Activated naive CD4-positive, alpha-beta T cell treated with anti-CD3 and anti-CD28 coated beads for 36 hours (primary cell): Measurements from ENCODE around the gene ORAI2. TPM values are rescaled to one million over a fixed set of nuclear protein-coding genes. Genes with fewer than 3 reads are reported as not detected.

Experiments
- CTCF ChIA-PET: fragments of 350-600 bp; sonication (Branson Sonifier 250); formaldehyde crosslinking; loops from one replicate; lab custom pipeline; 2021; ENCODE audit warnings: antibody characterized with exemption; lab: Charles Lee
- DNase-seq: peaks from one replicate; pipeline ENCODE4 v3.0.0-alpha.2; 2020
- H3K27ac Mint-ChIP-seq: one replicate; pipeline ENCODE4 v1.8.0; 2021; ENCODE audit warnings: mild to moderate bottlenecking, mixed read lengths
- H3K27me3 Mint-ChIP-seq: one replicate; pipeline ENCODE4 v1.8.0; 2021; ENCODE audit warnings: low read depth, mixed read lengths
- H3K36me3 Mint-ChIP-seq: one replicate; pipeline ENCODE4 v1.8.0; 2021; ENCODE audit warnings: low read depth, mixed read lengths
- H3K4me1 Mint-ChIP-seq: one replicate; pipeline ENCODE4 v1.8.0; 2021; ENCODE audit warnings: low read depth, mixed read lengths
- H3K4me3 Mint-ChIP-seq: one replicate; pipeline ENCODE4 v1.8.0; 2021; ENCODE audit warnings: mild to moderate bottlenecking, moderate library complexity, mixed read lengths
- H3K9me3 Mint-ChIP-seq: one replicate; pipeline ENCODE4 v1.8.0; 2021; ENCODE audit warnings: mixed read lengths
- intact Hi-C: fragments of 100-400 bp; cut with micrococcal nuclease; formaldehyde crosslinking; loops from one replicate; pipeline ENCODE4 v1.15.1; 2023
- total RNA-seq, 2 experiments: library from RNA; stranded (reverse); gene quantifications; one replicate each; pipeline ENCODE4 v1.2.3, GENCODE V29; 2021

The ORAI2 gene
- total RNA-seq, 2 experiments from 2014 or later: 15.4 to 16.4 TPM

- Mint-ChIP-seq H3K27ac (peak within 1 kb of the TSS; percentile 63), H3K9me3 (no peaks in the 10 kb centered on the region), H3K36me3 (peaks cover 8% of the 10 kb centered on the region), H3K4me3 (peak within 1 kb of the TSS; percentile 91), H3K4me1 (peaks cover 27% of the 10 kb centered on the region), H3K27me3 (no peaks in the 10 kb centered on the region)
- CTCF ChIA-PET: interaction anchor here (0.7 to 4.2 kb wide), 11 partner anchors 15 to 185 kb away, joined by 3 to 25 read pairs (median 4); no protein-coding TSS in a partner anchor
- DNase-seq: peak; percentile 94
- intact Hi-C loops: loop anchor here (1.0 to 5.0 kb wide), 6 partner anchors 33 to 283 kb away; partner anchors contain the start of genes FAM185A and PRKRIP1
Observed at GRCh38 chr7:102464577-102465280, 31.4 kb downstream of the ORAI2 start, which contains the start of the genes ALKBH4 and LRWD1. ALKBH4 (minus strand) TSS chr7:102464863; CDS start chr7:102464836, 27 bp downstream. LRWD1 (plus strand) TSS chr7:102464984; CDS start chr7:102465081, 97 bp downstream.

DNA sequence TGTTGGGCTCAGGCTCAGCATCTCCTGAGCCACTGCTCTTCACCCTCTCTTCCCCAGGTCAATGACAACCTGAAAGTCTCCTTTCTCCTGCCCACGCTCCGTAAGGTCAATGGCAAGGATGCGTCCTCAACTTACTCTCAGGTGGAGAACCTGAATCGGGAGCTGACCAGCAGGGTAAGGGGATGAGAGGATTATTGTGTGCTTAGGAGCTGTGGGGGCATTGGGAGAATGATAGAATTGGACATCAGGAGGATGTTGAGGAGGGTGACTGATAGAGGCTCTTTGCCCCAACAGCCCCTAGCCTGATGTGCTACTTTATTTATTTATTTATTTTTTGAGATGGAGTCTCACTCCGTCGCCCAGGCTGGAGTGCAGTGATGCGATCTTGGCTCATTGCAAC lies 32.7 kb downstream of the ORAI2 start:
- intact Hi-C loops: no loop called here
- CTCF ChIA-PET: interaction anchor here (0.7 to 4.2 kb wide), 9 partner anchors 10 to 233 kb away, joined by 3 to 25 read pairs (median 5); no protein-coding TSS in a partner anchor
- peaks cover 8% of the 10 kb centered on the region for H3K36me3 Mint-ChIP-seq

DNA sequence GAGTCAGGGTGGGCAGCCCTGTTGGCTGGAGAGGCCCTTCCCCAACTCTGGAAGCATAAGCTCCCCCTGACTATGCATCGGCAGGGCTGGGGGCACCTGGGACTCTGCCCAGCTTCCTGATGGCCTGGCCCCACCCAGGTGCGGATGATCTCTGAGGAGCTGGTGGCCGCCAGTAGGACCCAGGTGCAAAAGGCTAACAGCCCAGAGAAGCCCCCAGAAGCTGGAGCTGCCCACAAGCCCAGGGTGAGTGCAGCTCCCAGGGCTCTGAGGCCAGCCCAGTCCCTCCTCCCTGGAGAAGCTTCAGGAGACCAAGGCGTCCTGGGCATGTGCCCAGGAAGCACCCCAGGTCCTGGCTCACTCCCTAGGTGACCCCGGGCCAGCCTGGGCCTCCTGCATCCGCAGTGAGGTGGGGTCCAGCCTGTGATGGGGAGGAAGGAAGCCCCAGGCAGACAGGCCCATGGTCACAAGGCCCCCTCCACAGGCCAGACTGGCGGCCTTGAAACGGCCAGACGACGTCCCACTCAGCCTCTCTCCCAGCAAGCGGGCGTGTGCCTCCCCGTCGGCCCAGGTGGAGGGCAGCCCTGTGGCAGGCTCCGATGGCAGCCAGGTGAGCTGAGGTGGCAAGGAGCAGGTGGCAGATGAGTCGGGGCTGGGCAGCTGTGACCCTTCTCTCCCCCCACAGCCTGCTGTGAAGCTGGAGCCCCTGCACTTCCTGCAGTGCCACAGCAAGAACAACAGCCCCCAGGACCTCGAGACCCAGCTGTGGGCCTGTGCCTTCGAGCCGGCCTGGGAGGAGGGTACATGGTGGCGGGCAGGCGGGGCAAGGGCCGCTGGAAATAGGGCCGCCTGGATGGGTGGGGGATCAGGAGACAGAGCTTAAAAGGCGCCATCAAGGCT lies 34.5 kb downstream of the ORAI2 start:
- no peak overlapping the region for H3K27ac Mint-ChIP-seq
- intact Hi-C loops: no loop called here

More for the DNA sequence above, 32.7 kb downstream of the ORAI2 start:
- H3K4me3 Mint-ChIP-seq: peak overlapping the region; percentile 91
- H3K27ac Mint-ChIP-seq: no peak overlapping the region
- no peaks in the 10 kb centered on the region for H3K9me3 Mint-ChIP-seq
- DNase-seq: no peak
- no peaks in the 10 kb centered on the region for H3K27me3 Mint-ChIP-seq
- H3K4me1 Mint-ChIP-seq: peaks cover 27% of the 10 kb centered on the region

DNA sequence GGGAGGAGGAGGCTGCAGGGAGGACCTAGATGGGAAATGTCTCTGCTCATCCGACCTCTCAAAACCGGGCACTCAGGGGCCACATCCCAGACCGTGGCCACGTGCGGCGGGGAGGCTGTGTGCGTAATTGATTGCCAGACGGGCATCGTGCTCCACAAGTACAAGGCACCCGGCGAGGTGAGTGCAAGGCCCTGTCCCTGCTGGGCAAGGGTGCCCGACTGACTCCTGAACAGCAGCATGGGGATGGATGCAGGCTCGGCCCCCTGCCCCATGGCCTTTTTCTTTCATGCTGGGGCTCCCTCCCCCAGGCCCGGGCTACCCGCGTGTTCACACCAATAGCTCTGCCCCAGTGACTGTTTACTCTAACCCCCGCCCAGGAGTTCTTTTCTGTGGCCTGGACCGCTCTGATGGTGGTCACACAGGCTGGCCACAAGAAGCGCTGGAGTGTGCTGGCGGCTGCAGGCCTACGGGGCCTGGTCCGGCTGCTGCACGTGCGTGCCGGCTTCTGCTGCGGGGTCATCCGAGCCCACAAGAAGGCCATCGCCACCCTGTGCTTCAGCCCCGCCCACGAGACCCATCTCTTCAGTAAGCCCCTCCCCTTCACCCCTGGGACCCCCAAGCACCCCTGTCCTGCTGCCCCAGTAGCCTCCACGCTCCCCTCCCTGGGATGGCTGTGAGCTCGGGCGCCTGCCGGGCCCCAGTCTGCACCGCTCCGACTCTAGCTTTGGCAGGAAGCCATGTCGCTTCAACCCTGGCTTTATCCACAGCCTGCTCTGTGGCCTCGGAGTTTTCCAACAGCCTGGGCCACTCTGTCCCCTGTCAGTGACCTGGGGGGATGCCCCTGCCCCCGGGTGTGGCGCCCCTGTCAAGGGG lies 35.3 kb downstream of the ORAI2 start:
- H3K27me3 Mint-ChIP-seq: no peaks in the 10 kb centered on the region
- H3K9me3 Mint-ChIP-seq: no peaks in the 10 kb centered on the region
- CTCF ChIA-PET: interaction anchor here (1.4 to 3.4 kb wide), 5 partner anchors 16 to 191 kb away, joined by 3 to 25 read pairs (median 4); no protein-coding TSS in a partner anchor
- peaks cover 5% of the 10 kb centered on the region for H3K36me3 Mint-ChIP-seq
- peaks cover 21% of the 10 kb centered on the region for H3K4me1 Mint-ChIP-seq
- no peak overlapping the region for H3K4me3 Mint-ChIP-seq
- intact Hi-C loops: no loop called here
- no peak for DNase-seq
- no peak overlapping the region for H3K27ac Mint-ChIP-seq

More for the DNA sequence above, 34.5 kb downstream of the ORAI2 start:
- CTCF ChIA-PET: interaction anchor here (0.6 to 4.2 kb wide), 18 partner anchors 14 to 231 kb away, joined by 3 to 25 read pairs (median 4); no protein-coding TSS in a partner anchor
- H3K27me3 Mint-ChIP-seq: no peaks in the 10 kb centered on the region
- peaks cover 23% of the 10 kb centered on the region for H3K4me1 Mint-ChIP-seq
- H3K4me3 Mint-ChIP-seq: no peak overlapping the region
- peaks cover 5% of the 10 kb centered on the region for H3K36me3 Mint-ChIP-seq
- DNase-seq: no peak
- H3K9me3 Mint-ChIP-seq: no peaks in the 10 kb centered on the region

GRCh38 chr7:102469351-102469971 lies 36.1 kb downstream of the ORAI2 start:
- CTCF ChIA-PET: interaction anchor here (1.4 kb wide), 1 partner anchor 57 kb away, joined by 3 read pairs; no protein-coding TSS in a partner anchor
- Mint-ChIP-seq H3K4me3 (no peak overlapping the region), H3K36me3 (peaks cover 4% of the 10 kb centered on the region), H3K27me3 (no peaks in the 10 kb centered on the region), H3K4me1 (peaks cover 17% of the 10 kb centered on the region), H3K9me3 (no peaks in the 10 kb centered on the region), H3K27ac (no peak overlapping the region)
- intact Hi-C loops: no loop called here
- DNase-seq: no peak

DNA sequence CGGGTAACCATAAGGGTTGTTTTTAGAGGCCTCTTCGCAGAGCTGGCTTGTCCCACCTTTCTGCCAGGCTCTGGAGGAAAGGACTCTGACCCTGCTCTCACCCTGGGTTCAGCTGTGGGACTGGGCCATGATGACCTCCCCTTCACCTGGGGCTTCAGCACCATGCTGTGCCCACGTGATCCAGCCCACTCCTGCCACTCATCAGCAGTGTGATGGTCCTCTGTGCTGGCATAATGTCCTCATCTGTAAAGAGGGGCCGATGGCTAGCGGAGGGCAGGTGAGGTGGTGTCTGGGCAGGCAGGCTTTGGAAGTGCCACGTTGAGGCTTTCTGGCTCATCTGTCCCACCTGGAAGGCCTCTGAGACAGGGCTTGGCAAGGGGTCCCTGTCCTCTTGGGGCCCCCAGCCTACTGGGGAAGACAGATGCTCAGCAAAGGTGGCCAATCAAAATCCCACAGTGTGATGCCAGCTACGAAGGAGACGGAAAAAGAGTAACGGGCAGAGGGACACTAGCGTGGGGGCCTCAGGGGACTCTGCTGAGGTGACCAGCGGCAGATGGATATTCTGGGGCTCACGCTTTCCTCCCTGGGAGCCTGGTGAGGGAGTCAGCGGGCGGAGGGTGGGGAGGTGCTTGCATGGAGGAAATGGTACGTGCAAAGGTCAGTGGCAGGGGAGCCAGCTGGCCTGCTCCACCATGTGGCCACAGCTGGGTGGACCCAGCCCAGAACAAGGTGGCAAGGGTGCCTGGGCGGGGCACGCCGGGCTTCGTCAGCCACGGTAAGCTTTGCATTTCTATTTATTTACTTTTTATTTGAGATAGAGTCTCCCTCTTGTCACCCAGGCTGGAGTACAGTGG lies 36.8 kb downstream of the ORAI2 start:
- intact Hi-C loops: no loop called here
- peaks cover 4% of the 10 kb centered on the region for H3K36me3 Mint-ChIP-seq
- no peaks in the 10 kb centered on the region for H3K9me3 Mint-ChIP-seq
- no peak overlapping the region for H3K27ac Mint-ChIP-seq
- CTCF ChIA-PET: interaction anchor here (1.0 kb wide), 1 partner anchor 33 kb away, joined by 3 read pairs; no protein-coding TSS in a partner anchor
- no peak overlapping the region for H3K4me3 Mint-ChIP-seq
- DNase-seq: no peak
- H3K4me1 Mint-ChIP-seq: peaks cover 17% of the 10 kb centered on the region
- H3K27me3 Mint-ChIP-seq: no peaks in the 10 kb centered on the region

GRCh38 chr7:102471791-102472125 lies 38.4 kb downstream of the ORAI2 start:
- peaks cover 5% of the 10 kb centered on the region for H3K4me1 Mint-ChIP-seq
- no peak for DNase-seq
- intact Hi-C loops: no loop called here
- no peaks in the 10 kb centered on the region for H3K9me3 Mint-ChIP-seq
- H3K36me3 Mint-ChIP-seq: peaks cover 4% of the 10 kb centered on the region
- H3K27ac Mint-ChIP-seq: no peak overlapping the region
- no peaks in the 10 kb centered on the region for H3K27me3 Mint-ChIP-seq
- CTCF ChIA-PET: no interaction called here
- no peak overlapping the region for H3K4me3 Mint-ChIP-seq

GRCh38 chr7:102472126-102473041 lies 39.0 kb downstream of the ORAI2 start:
- Mint-ChIP-seq H3K4me1 (no peaks in the 10 kb centered on the region), H3K27ac (no peak overlapping the region), H3K4me3 (no peak overlapping the region), H3K27me3 (no peaks in the 10 kb centered on the region), H3K36me3 (peaks cover 2% of the 10 kb centered on the region), H3K9me3 (no peaks in the 10 kb centered on the region)
- DNase-seq: no peak
- CTCF ChIA-PET: no interaction called here
- intact Hi-C loops: no loop called here

- CTCF ChIA-PET: no interaction called here
- DNase-seq: no peak
- H3K4me1 Mint-ChIP-seq: no peaks in the 10 kb centered on the region
- no peak overlapping the region for H3K27ac Mint-ChIP-seq
- intact Hi-C loops: no loop called here
- peaks cover 2% of the 10 kb centered on the region for H3K36me3 Mint-ChIP-seq
- H3K27me3 Mint-ChIP-seq: no peaks in the 10 kb centered on the region
- H3K4me3 Mint-ChIP-seq: no peak overlapping the region
- no peaks in the 10 kb centered on the region for H3K9me3 Mint-ChIP-seq
Observed at GRCh38 chr7:102473271-102473991, 40.1 kb downstream of the ORAI2 start.
